HG02870 (cell line): Measurements from ENCODE around the gene XXYLT1.
A peak's percentile ranks its signal among the peaks of the same experiment; 100 is the strongest.

ENCODE experiments used
- ATAC-seq: cut with Tn5 transposase; IDR thresholded peaks from one replicate; pipeline ENCODE4 v1.9.1; 2021; ENCODE audit warnings: mild to moderate bottlenecking, moderate library complexity; ENCODE audit not compliant: unreplicated experiment

The XXYLT1 gene

DNA sequence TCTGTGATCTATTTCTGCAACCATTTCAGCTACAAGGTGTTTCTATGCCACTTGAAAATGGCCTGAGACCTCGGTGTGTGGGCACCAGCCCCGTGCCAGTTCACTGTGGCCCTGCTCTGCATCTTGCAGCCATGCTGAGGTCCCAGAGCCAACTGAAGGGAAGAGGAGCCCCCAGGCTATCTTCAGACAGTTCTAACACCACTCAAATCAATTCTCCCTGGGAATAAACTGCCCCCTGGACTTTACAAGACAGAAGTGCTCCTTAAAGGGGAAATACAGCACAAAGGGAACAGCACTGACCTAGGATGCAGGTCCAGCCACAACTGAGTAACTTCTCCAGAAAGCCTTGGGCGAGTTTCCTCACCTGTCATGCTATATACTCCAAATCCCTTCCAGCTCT, 3.9 kb downstream of the XXYLT1 start:
- ATAC-seq: no peak

DNA sequence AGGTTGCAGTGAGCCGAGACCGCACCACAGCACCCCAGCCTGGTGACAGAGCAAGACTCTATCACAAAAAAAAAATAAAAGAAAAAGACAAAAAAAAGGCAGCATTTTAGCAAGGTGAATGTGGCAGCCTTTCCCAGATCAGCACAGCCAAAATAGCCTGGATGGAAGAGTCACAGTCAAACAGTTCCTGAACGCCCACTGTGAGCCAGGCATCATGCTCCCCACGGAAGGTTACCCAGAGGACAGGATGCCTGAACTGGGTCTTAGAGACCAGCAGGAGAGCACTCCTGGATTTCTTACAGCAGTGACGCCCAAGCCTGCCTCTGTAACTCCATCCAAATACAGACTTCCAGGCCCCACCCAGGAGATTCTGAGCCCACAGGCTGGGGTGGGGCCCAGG, 4.5 kb downstream of the XXYLT1 start:
- no peak for ATAC-seq

DNA sequence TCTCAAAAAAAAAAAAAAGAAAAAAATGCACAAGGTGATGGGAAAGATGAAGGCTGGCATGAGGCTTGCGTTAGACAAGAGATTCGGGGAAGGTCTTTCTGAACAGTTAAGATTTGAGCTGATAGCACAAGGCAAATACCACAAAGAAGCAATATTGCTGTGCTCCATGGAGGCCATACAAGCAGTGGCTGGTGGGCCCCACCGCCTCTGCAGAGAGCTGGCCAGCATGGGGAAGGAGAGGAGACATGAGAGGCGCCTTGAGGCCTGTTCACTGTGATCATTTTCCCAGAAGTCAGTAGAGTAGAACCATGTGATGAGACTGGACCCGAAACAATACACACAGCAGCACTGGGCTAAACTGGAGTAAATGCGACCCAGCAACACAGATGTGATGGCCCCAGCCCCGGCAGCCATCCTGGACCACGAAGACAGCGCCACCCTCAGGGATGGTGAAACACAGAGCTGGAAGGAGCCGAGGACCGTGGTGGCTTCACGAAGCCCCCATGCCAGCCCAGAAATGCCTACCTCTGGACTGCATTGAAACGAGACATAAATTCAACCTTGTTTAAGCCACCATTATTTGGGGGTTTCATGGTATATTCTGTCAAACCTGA, 5.5 kb downstream of the XXYLT1 start:
- no peak for ATAC-seq

DNA sequence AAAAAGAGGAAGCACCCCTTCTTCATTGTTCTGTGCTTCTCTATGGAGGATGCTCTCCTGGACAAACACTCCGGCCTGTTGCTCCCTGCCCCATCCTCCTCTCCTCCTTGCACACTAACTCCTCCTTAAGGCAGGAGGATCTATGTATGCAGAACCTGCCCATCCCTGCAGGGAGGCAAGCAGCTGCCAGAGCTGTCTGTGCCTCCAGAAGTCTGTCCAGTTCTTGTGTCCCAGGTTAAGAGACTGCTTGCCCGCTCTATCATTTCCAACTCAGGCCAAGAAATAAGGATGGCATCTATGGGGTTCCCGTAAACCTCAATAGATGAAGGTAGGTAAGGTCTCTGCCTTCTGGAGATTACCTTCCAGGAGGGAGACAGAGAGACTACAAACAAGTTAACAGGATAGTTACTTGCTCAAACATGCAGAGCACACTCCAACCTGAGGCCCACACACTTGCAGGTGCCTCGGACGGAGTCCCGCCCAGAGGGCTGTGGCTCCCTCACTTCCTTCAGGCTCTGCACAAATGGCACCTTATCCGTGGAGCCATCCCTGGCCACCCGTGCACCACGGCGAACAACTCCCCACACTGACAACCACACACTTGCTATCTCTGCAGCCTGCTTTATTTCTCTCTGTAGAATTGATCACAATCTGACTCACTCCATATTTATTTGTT, 6.9 kb downstream of the XXYLT1 start:
- ATAC-seq: no peak

DNA sequence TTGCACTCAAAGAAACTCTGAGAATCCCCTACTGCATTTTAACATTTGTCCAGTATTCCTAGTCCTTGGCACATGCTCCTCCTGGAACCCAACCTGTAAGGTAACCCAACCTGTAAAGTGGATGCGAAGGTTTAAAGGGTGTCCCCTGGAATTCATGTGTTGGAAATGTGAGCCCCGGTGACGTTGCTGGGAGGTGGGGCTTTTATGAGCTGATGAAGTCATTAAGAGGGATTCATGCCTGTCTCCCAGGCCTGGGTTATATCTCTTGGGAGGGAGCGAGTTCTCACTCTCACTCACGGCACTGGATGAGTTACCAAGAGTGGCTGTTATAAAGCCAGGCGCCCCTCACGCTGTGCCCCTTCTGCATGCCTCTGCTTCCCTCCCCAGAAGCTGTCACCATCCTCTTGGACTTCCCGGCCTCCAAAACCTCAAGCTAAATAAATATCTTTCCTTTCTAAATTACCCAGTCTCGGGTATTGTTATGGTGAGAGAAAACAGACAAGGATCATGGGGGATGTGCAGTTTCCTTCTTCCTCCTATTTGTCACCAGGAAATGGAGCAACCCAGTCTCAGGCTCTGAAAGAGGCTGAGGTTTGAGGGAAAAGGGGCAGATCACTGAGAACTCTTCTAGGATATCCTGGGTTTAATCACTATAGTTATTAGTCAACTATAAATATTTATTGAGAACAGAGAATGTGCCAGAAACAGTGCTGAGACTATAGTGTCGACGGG, 7.6 kb downstream of the XXYLT1 start:
- no peak for ATAC-seq

DNA sequence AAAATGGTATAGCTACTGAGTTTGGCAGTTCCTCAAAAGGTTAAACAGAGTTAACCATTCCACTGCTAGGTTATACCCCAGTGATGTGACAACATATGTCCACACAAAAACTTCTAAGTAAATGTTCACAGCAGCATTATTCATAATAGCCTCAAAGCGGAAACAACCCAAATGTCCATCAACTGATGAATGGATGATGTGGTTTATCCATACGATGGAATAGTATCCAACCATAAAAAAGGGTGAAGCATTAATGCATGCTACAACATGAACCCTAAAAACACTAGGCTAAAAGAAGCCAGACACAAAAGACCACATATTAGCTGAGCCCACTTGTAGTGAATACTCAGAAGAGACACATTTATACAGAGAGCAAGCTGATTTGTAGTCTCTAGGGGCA, 9.0 kb downstream of the XXYLT1 start:
- no peak for ATAC-seq

DNA sequence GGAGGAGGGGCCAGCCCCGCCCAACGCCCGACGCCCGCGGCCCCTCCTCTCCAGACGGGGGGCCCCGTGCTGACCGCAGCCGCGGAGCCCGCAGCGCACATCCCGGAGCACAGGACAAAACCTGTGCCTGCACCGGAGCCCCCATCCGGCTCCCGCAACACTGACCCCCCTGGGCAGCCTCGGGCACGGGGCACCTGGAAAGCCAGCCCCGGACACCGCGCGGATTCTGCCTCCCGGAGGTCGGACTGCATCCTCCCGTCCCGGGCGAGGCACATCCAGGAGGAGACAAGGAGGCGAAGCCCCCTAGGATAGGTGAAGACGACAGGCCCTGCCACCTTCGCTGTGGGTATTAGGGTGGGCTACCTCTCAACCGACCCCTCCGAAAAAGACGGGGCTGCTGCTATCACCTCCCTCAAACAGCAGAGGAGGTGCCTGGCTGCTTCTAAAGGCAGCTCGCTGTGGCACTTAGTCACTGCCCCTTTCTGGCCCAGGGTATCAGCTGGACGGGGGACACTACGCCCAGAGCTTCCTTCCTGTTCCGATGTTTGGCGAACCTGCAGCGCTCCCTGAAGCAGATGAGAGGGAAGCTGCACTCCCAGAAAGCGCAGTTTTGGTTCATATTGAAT, 10.6 kb downstream of the XXYLT1 start:
- peak; percentile 14 for ATAC-seq

DNA sequence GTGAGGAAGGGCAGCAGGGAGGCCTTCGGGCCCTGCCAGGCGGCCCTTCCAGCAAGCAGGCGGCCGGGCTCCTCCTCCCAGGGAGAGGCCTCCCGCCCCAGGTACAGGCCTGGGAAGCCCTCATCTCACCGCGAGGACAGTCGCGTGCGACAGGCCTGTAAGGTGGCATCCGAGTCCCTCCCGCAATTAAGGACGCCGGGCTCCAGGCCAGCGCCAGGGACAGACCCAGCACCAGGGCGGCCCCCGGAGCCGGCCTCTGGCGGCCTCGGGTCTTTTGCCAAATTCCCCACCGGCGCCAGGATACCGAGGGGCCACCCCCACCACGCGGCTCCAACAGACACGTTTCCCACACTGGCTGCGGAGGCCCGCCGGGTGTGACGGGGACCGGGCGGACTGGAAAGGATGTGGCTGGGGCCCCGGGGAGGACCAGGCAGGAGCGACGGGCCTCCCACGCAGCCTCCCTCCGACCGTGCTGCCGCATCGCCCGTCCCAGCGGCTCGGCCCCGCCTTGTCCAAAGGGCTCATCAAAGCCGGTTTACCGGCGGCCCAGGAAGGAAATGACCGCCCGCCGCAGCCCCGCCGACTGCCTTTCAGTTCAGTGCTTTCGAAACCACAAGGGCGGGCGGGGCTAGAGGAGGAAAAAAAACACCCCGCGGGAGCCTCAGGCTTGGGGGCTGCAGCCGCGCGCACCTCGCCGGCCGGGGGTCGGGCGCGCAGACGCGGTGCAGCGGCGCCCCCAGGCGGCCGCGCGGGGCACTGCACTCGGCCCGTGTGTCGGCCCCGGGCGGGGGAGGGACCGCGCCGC, 11.3 kb downstream of the XXYLT1 start:
- ATAC-seq: peak; percentile 64

DNA sequence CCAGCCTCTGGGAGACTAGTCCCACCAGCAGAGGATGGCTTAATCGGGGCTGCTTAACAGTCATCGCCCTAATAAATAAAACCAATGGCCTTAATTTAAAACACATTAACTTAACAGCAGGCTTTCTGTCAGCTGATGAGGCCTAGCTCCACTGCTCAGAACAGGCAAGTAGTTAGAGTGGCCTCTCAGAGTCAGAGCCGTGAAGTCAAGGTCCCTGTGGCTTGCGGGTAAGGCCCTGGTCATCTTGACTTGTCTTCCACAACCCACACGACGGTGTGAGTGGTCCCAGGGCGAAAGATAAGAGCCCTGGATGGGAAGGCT, 11.8 kb downstream of the XXYLT1 start:
- no peak for ATAC-seq

DNA sequence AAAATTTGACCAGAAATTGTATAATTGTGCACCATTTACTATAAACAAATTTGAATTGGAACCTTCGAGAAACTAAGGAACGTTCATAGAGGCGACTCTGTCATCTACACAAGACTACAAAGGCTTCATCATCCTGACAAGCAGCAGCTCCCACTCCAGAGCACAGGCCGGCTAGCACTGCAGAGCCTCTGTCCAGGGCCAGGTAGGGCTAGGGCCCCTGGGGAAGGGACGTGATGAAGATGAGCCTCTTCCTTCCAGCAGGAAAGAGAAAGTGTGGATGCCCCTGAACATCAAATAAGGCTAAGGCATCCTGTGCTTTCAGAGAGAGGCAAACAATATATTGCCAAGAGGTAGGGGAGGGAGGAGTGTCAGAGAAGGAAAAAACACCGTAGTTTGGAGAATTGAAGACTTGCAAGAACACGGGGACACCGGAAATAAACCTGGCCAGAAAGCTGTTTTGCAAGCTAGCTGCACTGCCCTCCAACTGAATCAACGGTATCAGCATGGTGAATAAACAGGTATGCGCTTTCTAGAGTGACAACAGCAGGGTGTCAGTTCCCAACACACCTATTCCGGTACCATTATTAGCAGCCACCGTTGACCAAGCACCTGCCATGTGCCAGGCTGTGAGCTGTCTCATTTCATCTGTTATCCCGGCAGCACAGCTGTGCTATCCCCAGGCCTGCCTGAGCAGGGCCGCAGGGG, 12.4 kb downstream of the XXYLT1 start:
- no peak for ATAC-seq

DNA sequence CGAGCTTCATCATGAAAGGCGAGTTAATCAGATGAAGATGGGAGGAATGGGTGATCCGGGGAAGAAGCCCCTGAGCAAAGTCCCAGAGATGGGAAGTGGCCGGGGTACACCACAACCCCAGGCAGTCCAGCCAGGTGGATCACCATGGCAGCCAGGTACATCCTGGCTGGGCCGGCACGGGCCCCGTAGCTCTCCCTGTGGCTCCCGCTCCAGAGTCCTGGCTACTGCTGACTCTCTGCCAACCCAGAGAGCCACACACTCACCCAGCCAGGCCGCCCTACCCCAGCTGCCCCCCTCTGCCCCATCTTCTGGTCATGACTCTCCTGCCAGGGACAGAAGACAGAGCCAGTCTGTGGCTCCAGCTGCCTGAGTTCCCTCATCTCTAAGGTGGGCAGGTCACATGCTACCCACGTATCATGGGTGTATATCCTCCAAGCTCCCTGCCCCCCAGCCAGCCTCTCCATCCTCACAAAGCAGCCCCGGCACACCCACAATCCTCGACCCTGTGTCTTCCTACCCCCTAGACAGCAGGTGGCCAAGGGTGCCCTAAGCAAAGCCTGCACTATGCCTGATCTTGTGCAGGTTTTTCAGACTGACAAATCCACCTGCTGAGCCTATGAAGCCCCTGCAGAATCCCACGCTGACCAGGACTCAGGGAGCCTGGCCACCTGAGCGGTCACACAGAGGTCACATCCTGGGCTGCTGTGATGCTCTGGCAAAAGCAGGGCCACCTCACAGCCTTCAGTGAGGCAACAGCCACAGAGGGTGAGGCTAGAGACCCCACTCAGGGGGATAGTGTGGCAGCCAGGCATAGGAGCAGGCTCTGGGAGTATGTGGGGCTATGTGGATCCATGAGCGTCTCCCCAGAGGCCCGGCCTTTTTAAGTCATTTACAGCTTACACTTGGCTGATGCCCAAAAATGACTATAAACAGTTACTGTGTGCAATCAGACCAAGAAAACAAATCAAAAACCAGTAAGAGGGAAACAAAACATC, 13.2 kb downstream of the XXYLT1 start:
- no peak for ATAC-seq

DNA sequence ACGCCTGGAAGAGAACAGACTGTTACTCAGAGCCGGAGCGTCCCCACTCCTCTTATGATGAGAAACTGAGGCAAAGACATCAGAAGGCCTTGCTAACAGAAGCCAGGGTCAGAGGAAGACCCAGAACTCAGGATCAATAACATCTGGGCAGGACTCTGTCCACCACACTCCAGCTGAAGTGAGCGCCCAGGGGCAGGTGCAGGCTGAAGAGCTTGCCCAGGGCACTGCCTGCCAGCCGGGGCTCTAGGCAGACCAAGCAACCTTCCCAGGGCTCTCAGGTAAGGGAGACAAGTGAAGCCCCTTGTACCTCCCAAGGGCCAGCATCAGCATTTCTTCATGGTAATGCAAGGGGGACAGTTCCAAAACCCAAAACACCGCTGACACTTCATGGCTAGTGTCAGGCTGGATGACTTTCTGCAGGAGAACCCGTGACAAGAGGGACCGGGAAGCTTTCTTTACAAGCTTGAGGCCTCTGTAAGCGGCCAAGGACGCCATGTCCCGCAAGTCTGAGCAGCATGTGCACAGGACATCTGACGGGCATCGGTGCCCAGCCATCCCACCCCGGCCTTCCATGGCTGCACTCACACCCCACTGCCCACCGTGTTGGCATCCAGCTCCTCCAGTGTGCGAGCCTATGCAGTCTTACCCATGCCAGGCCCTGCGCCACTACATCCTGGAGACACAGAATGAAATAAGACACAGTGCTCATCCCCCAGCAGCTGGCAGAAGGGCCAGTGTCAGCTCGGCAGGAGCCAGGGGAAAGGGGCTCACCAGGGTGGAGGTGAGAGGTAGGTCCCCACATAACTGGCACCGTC, 14.1 kb downstream of the XXYLT1 start:
- ATAC-seq: no peak

DNA sequence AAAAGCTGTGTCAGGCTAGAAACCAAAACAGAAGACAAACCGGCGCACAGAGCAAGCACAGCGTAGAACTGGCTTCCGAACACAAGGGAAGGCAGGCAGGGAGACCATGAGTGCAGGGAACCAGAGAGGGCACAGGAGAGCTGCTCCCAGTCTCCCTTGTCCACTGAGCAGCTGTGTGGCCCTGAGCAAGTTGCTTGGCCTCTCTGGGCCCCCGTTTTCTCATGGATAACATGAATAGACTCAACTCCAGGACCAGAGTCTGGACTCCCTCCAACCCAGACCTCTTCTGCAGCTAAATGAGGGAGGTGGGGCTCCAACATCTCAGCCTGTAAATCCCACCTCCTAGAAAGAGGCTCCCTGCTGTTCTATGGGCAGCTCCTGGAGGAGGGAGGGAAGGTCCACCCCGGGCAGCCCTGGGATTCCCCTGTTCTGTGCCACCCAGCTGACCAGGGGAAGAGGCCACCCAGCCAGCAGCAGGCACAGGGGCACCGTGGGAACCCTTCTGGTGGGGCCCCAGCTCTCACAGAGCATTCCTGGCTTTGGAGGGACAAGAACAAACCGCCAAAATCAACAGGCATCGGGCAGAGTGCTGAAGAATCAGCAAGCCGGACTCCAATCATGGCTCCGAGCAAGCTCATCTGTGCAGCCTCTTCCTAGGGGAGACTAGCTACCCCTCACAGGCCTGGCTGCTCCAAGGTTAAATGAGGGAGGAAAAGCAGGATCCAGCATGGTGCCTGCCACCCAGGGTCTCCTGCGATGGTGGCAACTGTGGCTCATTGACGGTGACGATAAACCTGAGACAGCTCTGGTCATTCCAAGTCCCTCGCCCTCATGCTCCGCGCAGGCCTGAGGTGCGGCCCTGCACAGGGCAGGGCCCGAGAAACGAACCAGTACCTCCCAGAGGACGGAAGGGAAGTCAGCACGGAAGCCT, 15.1 kb downstream of the XXYLT1 start:
- ATAC-seq: no peak

DNA sequence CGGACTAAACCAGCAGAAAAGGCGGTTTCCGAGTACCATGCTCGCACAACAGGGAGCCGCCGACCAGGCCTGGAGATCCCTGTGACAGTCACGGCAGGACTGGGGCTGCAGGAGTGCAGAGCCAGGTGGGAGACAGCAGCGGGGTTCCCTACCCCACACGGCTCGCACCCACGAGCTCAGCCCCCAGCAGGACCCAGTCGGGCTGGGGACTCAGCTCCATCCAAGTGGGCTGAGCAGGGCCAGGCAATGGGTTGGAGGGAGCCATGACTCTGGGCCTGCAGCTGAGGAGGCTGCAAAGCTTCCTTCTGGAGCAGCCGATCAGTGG, 15.8 kb downstream of the XXYLT1 start:
- no peak for ATAC-seq

DNA sequence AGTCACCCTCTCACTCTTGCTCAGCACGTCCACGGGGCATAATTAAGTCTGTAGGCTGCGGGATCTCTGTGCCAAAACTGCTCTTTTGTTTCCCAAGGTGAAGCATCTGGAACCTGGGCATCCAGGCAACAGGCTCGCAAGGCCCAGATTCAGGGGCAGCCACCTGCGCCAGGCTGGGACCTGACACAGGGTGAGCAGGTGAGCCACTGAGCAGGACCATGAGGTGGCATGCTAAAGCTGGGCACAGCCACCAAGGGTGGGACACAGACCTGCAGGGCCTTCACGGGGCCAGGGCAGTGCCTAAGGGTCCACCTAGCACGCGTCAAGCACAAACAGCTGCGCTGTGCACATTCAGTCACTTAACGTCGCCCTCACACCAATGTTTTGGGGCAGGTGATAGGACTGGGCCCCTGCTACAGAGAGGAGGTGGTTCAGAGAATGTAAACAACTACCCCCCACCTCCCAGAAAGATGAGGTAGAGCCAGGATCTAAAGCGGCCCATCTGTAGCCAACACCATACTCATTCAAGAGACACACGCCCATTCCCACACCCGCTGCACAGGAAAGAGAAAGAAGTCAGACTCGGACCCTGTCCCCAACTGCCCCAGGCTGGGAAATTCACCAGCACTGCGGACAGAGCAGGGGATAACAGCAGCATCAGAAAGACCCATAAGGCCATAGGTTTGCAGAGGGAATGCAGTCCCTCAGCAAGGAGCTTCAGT, 16.3 kb downstream of the XXYLT1 start:
- ATAC-seq: no peak

DNA sequence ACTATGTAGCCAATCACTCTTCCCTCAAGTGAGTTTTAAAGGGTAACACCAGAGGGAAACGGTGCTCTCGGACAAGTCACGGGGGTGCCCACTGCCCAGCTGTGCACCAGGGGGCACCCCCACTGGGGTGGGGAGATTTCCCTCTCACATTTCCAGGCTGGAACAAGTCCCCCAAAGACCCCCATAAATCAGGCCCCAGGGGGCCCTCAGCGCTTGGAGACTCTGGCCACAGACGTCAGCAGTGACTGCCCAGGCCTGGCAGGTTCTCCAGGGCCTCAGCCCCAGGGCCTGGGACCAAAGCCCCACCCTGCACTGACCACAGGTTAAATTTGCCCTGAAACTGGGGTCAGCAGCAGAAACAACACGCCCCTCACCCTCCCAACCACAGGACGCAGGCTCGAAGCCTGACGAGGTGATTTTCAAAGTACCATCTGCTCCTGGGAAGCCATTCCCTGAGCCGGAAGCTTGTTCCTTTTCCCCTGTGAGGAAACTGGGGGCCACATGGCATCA, 17.0 kb downstream of the XXYLT1 start:
- ATAC-seq: no peak
